ENCODE results near the gene TTC21A.

The TTC21A gene

GRCh38 chr3:39099738-39100499 lies 7.6 kb upstream of the TTC21A start:
- no peak for DNase-seq

DNA sequence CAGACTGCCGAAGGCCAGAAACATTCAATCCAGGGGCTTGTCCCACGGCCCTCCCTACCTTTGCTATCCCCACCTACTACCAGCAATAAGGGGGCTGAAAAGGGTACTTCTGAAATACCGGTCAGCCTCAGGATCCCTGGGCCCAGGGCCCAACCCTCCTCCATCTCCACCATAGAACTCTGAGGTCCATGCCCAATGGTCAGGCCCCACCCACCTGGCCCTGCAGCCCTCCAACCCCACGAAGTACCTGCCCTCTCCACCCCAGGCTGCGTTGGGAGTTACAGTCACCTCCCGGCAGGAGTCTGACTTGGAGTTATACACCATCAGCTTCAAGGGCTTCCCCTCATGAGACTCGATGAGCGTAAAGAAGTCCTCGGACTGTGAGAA lies 7.0 kb upstream of the TTC21A start:
- no peak for DNase-seq

DNA sequence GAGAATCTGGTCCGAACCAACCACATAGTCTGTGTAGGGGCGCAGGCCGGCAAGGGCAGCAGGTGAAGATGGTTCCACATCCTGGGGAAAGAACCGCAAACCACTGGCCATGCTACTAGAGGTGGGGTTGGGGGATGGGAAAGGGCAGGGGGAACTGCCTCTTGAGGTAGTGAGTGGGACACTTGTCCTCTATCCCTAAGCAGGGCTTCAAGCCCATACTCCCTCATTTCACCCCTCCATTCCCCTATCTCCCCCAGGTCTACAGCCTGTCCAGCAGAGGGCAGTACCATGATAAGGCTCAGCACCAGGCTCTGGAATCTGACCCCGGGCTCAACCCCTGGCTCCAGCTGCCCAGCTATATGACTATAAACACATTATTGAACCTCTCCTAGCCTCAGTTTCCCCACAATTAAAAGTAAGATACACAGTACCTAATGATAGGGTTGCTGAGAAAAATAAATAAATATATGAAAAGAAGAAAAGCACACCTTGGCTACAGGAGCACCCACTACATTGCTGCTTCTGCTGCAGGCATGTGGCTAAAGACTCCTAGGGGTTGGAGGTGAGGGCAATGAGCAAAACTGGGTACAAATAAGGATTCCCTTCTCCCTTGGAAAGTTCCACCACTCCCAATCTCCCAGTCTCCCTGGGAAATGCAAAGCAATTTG lies 6.3 kb upstream of the TTC21A start:
- no peak for DNase-seq

DNA sequence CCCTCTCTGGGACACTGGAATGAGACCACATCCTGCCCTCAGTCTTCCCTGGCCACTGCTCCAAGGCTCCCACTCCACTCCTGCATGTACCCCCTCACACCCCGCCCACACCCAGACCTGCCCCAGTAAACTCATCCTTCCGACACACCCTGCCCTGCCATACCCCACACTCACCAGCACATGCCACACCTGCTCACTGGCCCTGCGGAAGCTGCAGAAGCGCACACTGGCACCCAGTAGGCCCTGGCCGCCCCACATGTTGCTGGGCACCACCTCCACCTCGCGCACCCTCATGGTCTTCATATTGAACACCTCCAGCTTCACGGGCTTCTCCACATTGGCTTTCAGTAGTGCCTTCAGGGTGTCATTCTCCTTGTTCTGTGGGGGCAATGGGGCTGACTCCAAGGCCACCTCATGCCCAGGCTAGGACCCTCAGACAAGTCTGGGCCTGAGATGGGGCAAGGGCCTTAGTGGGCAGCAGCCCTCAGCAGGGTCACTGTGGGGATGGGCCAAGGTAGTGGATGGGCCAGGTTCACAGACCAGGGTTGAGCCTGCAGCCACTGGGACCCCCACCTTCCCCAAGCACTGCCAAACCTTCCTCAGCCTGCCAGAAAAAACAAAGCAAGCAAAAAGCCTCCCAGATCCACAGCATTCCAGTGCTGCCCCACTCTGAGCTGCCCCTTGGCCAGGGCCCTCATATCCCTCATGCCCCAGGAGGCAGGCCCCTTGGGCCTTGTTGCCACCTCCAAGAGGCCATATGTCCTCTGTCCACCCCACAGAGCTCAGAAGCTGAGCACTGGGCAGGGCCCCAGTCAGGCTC lies 4.8 kb upstream of the TTC21A start:
- no peak for DNase-seq

GRCh38 chr3:39103324-39103693 lies 4.2 kb upstream of the TTC21A start:
- no peak for DNase-seq

- DNase-seq, result no peak
Measured at GRCh38 chr3:39103791-39104552, 3.5 kb upstream of the TTC21A start.

GRCh38 chr3:39104961-39105686 lies 2.4 kb upstream of the TTC21A start:
- no peak for DNase-seq

DNA sequence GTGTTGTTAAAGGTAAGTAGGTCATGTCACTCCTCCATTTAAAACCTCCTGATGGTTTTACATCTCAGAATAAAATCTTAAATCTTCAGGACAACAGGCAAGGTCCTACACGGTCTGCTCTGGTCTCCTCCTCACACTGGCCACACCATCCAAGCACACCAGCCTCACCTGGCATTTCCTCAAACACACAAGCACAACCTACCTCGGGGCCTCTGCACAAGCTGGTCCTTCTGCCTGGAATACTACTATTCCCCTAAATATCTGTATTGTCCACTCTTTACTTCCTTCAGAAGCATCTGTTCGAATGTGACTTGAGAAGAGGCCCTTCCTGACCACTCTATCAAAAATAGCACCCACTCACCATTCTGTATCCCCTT lies 1.8 kb upstream of the TTC21A start:
- no peak for DNase-seq

DNA sequence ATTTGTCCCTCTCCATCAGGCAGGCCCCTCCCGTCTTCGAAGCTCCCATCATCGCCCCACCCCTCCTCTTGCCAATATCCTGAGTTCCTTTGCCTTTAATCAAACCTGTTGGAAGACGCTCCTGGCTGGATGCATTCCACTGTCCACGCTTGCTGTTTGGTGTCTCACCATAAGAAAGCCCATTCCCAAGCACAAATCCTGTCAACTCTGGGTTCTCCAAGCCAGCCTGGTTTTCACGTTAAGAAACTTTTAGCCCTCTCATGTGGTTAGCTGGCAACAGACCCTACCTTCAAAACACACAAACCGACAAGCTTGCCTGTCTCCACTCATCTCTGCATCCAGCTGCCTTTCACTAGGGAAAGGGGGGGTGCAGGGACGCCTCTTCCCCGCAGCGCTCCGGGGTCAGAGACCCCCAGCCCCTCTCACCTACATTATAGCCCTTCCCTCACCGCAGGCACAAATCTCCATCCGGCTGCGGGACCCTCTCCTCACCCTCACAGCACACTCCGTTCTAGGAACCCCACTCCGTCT lies 1.1 kb upstream of the TTC21A start:
- DNase-seq, result no peak

DNA sequence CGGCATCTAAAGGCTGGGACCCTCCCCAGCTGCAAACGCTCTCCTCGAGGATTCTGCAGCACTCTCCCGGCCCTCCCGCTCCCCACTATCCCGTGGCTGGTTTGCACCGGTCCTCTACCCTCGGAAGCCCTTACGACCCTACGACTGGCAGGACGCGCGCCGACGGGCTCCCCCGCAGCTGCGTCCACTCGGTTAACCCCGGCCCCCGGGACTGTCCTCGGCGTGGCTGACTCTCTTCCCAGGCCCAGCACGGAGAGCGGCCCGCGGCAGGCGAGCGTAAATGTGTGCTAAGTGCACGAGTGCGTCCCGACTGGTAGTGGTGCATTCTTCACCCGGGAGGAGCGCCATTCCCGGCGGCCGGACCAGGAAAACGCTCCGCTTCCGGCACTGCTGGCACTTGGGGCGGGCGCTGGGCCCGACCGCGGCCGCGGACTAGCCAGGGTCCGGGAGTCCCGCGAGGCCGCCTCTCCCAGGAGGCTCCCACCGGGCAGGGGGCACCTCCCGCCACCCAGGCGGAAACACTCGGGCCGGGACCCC lies 561 bp upstream of the TTC21A start:
- DNase-seq, result no peak

GRCh38 chr3:39108200-39108710 lies 775 bp downstream of the TTC21A start:
- no peak for DNase-seq

DNA sequence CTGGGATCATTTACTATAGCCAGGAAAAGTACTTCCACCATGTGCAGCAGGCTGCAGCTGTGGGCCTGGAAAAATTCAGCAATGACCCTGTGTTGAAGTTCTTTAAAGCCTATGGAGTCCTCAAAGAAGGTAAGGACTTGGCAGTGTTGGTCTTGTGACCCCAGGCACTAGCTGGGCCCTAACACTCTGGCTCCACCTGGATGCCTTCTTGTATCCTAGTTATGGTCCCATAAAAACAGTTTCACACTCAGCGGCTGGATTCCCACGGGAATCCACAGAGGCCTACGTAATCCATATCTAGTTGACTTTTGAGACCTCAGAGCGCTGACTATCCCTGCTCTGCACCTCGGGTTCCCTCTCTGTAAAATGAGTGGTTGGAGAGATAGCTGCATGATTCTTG lies 1.6 kb downstream of the TTC21A start:
- no peak for DNase-seq

GRCh38 chr3:39110041-39110639 lies 2.7 kb downstream of the TTC21A start:
- DNase-seq, result no peak

GRCh38 chr3:39112113-39112512 lies 4.6 kb downstream of the TTC21A start:
- no peak for DNase-seq

DNA sequence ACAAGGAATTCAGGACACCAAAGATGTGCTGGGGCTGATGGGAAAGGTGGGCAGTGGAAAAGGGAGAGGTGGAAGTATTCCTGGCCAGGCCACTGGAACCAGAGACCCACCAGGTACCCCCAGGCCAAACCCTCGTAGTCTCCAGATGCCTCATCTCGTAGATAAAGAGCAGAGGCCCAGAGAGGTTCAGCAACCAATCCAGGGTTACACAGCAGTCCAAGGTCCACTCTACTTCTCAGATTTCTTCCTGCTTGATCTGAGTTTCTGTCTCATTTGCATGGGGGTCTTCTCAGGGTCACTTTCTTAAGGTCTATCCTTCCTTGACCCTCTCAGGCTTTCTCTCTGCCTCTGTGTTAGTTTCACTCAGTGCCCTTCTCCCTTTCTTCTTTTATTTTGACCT lies 5.1 kb downstream of the TTC21A start:
- no peak for DNase-seq

- DNase-seq, result no peak
Measured at GRCh38 chr3:39113291-39113690, 5.8 kb downstream of the TTC21A start.

DNA sequence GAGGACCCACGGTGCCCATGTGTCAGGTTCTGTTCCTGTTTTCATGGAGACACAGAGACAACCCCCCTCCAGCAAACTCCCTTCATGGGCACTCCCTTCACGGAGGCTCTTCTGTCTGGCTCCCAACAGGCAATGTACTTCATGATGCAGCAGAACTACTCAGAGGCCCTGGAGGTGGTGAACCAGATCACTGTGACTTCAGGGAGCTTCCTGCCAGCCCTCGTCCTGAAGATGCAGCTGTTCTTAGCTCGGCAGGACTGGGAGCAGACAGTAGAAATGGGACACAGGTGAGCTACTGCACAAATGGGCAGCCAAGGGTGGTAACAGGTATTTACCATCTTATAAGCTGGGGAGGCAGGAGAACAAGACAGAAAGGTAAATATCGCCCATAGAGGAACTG lies 7.0 kb downstream of the TTC21A start:
- DNase-seq, result no peak

- DNase-seq, result no peak
Measured at GRCh38 chr3:39115870-39116269, 8.4 kb downstream of the TTC21A start.

GRCh38 chr3:39118079-39118478 lies 10.6 kb downstream of the TTC21A start:
- DNase-seq, result no peak

- DNase-seq, result no peak
Measured at GRCh38 chr3:39118931-39119660, 11.6 kb downstream of the TTC21A start.

GRCh38 chr3:39121621-39122020 lies 14.1 kb downstream of the TTC21A start:
- DNase-seq, result no peak
